Fibroblast of lung (primary cell): ENCODE results near the gene SPPL3.

Source experiments
- CTCF ChIP-seq, 2 donors: IDR thresholded peaks in 1 of 2; conservative IDR thresholded peaks in 1 of 2; 1 replicate in 1 of 2; 2 replicates in 1 of 2; pipeline ENCODE4 v1.5.1; 2011 to 2012; ENCODE audit warnings: low read length in 2 of 2, control low read depth in 1 of 2, inconsistent platforms in 1 of 2, low read depth in 1 of 2, mild to moderate bottlenecking in 1 of 2
- EZH2 ChIP-seq: IDR thresholded peaks from 2 replicates; pipeline ENCODE4 v1.5.1; 2012; ENCODE audit warnings: low read length, control low read depth, mild to moderate bottlenecking; ENCODE audit errors: missing control alignments

DNA sequence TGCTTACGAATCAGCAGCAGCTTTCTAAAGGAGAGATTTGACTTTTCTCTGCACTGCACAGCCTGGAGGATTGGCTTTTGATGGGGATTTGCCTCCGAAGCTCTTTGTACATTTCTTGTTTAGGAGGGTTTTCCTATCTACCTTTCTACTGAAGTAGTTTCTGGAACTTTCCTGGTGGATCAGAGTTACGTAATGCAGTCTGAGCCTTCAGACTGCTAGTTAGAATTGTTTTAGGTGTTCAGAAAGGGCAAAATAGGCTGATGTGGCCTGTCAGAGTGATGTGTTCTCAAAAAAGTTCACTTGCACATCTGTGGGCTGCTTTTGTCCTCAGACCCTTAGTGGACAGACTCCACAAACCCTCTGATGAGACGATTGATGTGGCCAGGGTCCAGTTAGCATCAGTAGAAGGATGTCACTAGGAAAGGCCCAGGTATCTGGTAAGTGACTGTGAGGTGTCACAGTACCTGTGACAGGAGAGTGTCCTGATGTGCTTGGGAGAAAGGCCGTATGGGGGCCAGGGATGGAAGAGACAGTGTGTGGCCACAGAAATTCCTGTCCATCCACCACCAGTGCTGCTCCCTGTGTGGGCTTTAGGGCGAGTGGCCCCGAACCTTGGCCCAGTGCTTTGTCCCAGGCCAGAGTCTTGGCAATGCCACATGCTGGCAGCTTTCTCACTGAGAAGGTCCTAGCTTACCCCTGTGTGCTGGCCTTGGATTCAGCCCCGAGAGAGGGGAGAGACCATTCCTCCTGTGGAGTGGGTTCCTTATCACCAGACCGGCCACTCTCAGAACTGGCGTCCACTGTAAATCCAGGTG lies 183.0 kb downstream of the SPPL3 start:
- TF ChIP-seq EZH2 (no peak), CTCF (conservative IDR thresholded peaks at IDR 0.05 in 1 of 2, IDR thresholded peaks at IDR 0.05 in 1 of 2; ENCODE audit: low read depth in 1 of 2, low read length in 2 of 2) (no peak)
